Spleen (tissue), 7 donors: ENCODE results near the gene UBR1.

ENCODE experiments used
- POLR2A ChIP-seq, 3 donors: fragments of 450-650 bp; IDR thresholded peaks; one replicate each; pipeline ENCODE4 v1.5.1; 2017; ENCODE audit warnings: antibody characterized with exemption in 3 of 3, mild to moderate bottlenecking in 1 of 3
- POLR2AphosphoS5 ChIP-seq, 3 donors: sonication (generic); formaldehyde crosslinking; IDR thresholded peaks; one replicate each; pipeline ENCODE4 v1.5.1; 2017; ENCODE audit warnings: antibody characterized with exemption in 3 of 3
- TF ChIP-seq, protein P1 (sequence below), 11 experiments: fragments of 200-600 bp in 7 of 11; fragments of 450-650 bp in 4 of 11; sonication (generic) in 4 of 11; IDR thresholded peaks in 8 of 11; conservative IDR thresholded peaks in 3 of 11; 1 replicate in 7 of 11; 2 replicates in 4 of 11; pipeline versions ENCODE4 v1.4.0 to v1.8.0; 2016 to 2021; ENCODE audit warnings: antibody characterized with exemption in 11 of 11, inconsistent platforms in 4 of 11, mild to moderate bottlenecking in 1 of 11
- donor health status: DM: no; HTN: no; CAD: no; lungs with moderate emphysema.
- donor health status: DM: no; HTN: no; CAD: no.
- donor health status: DM: no; HTN: no; CAD: no.

DNA sequence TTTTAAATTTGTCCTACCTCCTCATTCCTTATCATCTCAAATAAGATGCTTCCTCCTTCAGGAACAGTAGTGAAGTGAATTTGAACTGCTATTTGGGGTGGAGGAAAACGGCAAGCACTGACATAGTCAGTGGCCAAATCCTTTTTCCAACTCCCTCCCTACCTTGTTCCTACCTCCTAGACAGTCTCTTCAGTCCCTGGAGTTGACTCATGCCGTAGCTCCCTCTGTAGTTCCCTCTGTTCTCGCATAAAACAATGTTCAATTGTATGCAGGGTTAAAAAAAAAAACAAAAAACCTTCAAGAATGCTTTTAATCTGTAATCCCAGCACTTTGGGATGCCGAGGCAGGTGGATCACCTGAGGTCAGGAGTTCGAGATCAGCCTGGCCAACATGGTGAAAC, 1.4 kb downstream of the UBR1 start:
- no peak for TF ChIP-seq POLR2A (IDR thresholded peaks at IDR 0.05)
- TF ChIP-seq, protein P1, sequence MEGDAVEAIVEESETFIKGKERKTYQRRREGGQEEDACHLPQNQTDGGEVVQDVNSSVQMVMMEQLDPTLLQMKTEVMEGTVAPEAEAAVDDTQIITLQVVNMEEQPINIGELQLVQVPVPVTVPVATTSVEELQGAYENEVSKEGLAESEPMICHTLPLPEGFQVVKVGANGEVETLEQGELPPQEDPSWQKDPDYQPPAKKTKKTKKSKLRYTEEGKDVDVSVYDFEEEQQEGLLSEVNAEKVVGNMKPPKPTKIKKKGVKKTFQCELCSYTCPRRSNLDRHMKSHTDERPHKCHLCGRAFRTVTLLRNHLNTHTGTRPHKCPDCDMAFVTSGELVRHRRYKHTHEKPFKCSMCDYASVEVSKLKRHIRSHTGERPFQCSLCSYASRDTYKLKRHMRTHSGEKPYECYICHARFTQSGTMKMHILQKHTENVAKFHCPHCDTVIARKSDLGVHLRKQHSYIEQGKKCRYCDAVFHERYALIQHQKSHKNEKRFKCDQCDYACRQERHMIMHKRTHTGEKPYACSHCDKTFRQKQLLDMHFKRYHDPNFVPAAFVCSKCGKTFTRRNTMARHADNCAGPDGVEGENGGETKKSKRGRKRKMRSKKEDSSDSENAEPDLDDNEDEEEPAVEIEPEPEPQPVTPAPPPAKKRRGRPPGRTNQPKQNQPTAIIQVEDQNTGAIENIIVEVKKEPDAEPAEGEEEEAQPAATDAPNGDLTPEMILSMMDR (IDR thresholded peaks at IDR 0.05 in 8 of 11, conservative IDR thresholded peaks at IDR 0.05 in 3 of 11): no peak
- TF ChIP-seq POLR2AphosphoS5 (IDR thresholded peaks at IDR 0.05): no peak
